Measurements from ENCODE around the gene ELOVL2.

DNA sequence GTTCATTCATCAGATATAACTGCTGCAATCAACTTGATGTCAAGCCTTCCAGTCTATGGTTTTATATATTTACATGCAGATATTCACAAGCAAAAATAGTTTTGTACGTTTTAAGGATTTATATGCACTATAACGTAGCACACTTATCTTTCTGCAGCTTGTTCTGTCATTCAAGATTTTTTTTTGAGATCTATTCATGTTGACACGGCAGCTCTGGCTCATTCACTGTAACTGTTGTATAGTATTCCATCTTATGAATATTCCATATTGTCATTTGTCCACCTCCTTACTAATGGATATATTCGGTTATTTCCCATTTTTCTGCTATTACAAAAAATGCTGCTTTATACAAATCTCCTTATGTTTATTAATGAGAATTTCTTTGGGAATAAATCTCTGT, 13.2 kb downstream of the ELOVL2 start:
- TF ChIP-seq EZH2 (IDR thresholded peaks at IDR 0.05; ENCODE audit: insufficient read depth, poor library complexity, severe bottlenecking) (no peak), EZH2phosphoT487 (IDR thresholded peaks at IDR 0.05; ENCODE audit: insufficient read depth, low read depth) (no peak)

All from GM23248 (cell line).